CD14-positive monocyte (primary cell): ENCODE data around the gene CCDC77. TPM values are rescaled to one million over a fixed set of nuclear protein-coding genes. Genes with fewer than 3 reads are reported as not detected.

ENCODE experiments used
- DNase-seq, 3 donors: peaks; one replicate each; pipeline ENCODE4 v3.0.0-alpha.2; 2011 to 2022
- H2AFZ ChIP-seq: 2 replicates; pipeline ENCODE4 v1.6.0; 2012; ENCODE audit warnings: mild to moderate bottlenecking, low read depth, low read length, inconsistent platforms; ENCODE audit not compliant: insufficient read depth, poor library complexity, severe bottlenecking
- H3K27ac ChIP-seq, 2 donors: 1 replicate in 1 of 2; 2 replicates in 1 of 2; pipeline ENCODE4 v1.5.1; 2012 to 2013; ENCODE audit warnings: low read length in 2 of 2, control low read depth in 1 of 2, inconsistent platforms in 1 of 2, low read depth in 1 of 2, mild to moderate bottlenecking in 1 of 2
- H3K27me3 ChIP-seq, 2 donors: one replicate each; pipeline versions ENCODE4 v1.6.0 to v1.6.1; 2011 to 2013; ENCODE audit warnings: low read length in 2 of 2; ENCODE audit not compliant: control insufficient read depth in 2 of 2, insufficient read depth in 2 of 2
- H3K36me3 ChIP-seq, 2 donors: replicated peaks in 1 of 2; 1 replicate in 1 of 2; 2 replicates in 1 of 2; pipeline versions ENCODE4 v1.5.1 to v1.6.1; 2012 to 2013; ENCODE audit warnings: low read length in 2 of 2, control low read depth in 1 of 2, inconsistent platforms in 1 of 2, mild to moderate bottlenecking in 1 of 2; ENCODE audit not compliant: insufficient read depth in 2 of 2, control insufficient read depth in 1 of 2
- H3K4me1 ChIP-seq, 2 donors: 1 replicate in 1 of 2; 2 replicates in 1 of 2; pipeline versions ENCODE4 v1.5.1 to v1.6.1; 2012 to 2013; ENCODE audit warnings: low read length in 2 of 2, control low read depth in 1 of 2, inconsistent platforms in 1 of 2, mild to moderate bottlenecking in 1 of 2, moderate library complexity in 1 of 2; ENCODE audit not compliant: insufficient read depth in 2 of 2, control insufficient read depth in 1 of 2
- H3K4me2 ChIP-seq: replicated peaks from 2 replicates; pipeline ENCODE3; 2012; ENCODE audit warnings: low read length, moderate library complexity, mild to moderate bottlenecking; ENCODE audit not compliant: poor library complexity, severe bottlenecking; ENCODE audit errors: extremely low read depth
- H3K4me3 ChIP-seq, 3 experiments: fragments of 200-600 bp in 1 of 3; sonication (generic) in 1 of 3; replicated peaks in 1 of 3; 1 replicate in 2 of 3; 2 replicates in 1 of 3; pipeline ENCODE4 v1.5.1; 2011 to 2013; ENCODE audit warnings: low read length in 3 of 3, mild to moderate bottlenecking in 3 of 3, control low read depth in 2 of 3, low read depth in 2 of 3, inconsistent platforms in 1 of 3, moderate library complexity in 1 of 3
- H3K79me2 ChIP-seq: 2 replicates; pipeline ENCODE4 v1.6.0; 2012; ENCODE audit warnings: mild to moderate bottlenecking, control low read depth, inconsistent platforms, low read length, moderate library complexity; ENCODE audit not compliant: insufficient read depth
- H3K9ac ChIP-seq: 2 replicates; pipeline ENCODE4 v1.6.0; 2017; ENCODE audit warnings: low read length, mild to moderate bottlenecking; ENCODE audit not compliant: insufficient read depth, poor library complexity, severe bottlenecking
- H3K9me3 ChIP-seq, 2 donors: replicated peaks in 1 of 2; 1 replicate in 1 of 2; 2 replicates in 1 of 2; pipeline versions ENCODE4 v1.5.1 to v1.6.1; 2012 to 2013; ENCODE audit warnings: low read length in 2 of 2, control low read depth in 1 of 2; ENCODE audit not compliant: control insufficient read depth in 1 of 2, insufficient read depth in 1 of 2
- H4K20me1 ChIP-seq: 2 replicates; pipeline ENCODE4 v1.6.0; 2012; ENCODE audit warnings: mild to moderate bottlenecking, low read length, control low read depth, moderate library complexity; ENCODE audit not compliant: insufficient read depth
- H3K27ac Mint-ChIP-seq, 7 donors: one replicate each; pipeline ENCODE4 v1.8.0; 2020; ENCODE audit warnings: mild to moderate bottlenecking in 7 of 7, mixed read lengths in 7 of 7, moderate library complexity in 6 of 7, inconsistent platforms in 2 of 7
- H3K27me3 Mint-ChIP-seq, 3 donors: one replicate each; pipeline ENCODE4 v1.8.0; 2021 to 2022; ENCODE audit warnings: low read depth in 3 of 3, mild to moderate bottlenecking in 3 of 3, mixed read lengths in 3 of 3, moderate library complexity in 3 of 3, inconsistent platforms in 1 of 3
- H3K36me3 Mint-ChIP-seq, 2 donors: one replicate each; pipeline ENCODE4 v1.8.0; 2020; ENCODE audit warnings: mixed read lengths in 2 of 2, inconsistent platforms in 1 of 2, mild to moderate bottlenecking in 1 of 2
- H3K4me1 Mint-ChIP-seq: one replicate; pipeline ENCODE4 v1.8.0; 2020; ENCODE audit warnings: mild to moderate bottlenecking, mixed read lengths
- H3K4me3 Mint-ChIP-seq, 2 donors: one replicate each; pipeline ENCODE4 v1.8.0; 2020; ENCODE audit warnings: mild to moderate bottlenecking in 2 of 2, mixed read lengths in 2 of 2, moderate library complexity in 1 of 2
- H3K9me3 Mint-ChIP-seq, 7 donors: one replicate each; pipeline ENCODE4 v1.8.0; 2020 to 2022; ENCODE audit warnings: mixed read lengths in 7 of 7, mild to moderate bottlenecking in 6 of 7, moderate library complexity in 6 of 7, inconsistent platforms in 2 of 7
- WGBS: methylation state at CpG from one replicate; pipeline ENCODE4 v1.1.5; 2013; ENCODE audit warnings: missing lambda C conversion rate; ENCODE audit not compliant: insufficient coverage; 5-methylcytosine and 5-hydroxymethylcytosine counted together
- intact Hi-C, 2 donors: fragments of 100-400 bp; cut with micrococcal nuclease; formaldehyde crosslinking; loops; one replicate each; pipeline versions ENCODE4 v1.15.0 to v1.15.1; 2023
- polyA plus RNA-seq, 3 donors: library from polyadenylated mRNA; depleted of rRNA in 1 of 3; unstranded in 2 of 3; stranded (reverse) in 1 of 3; fragments of 300-500 nt in 2 of 3; fragments of >200 nt in 1 of 3; fragmentation: Illumina TruSeq in 2 of 3; gene quantifications; 1 replicate in 2 of 3; 2 replicates in 1 of 3; pipeline ENCODE4 v1.2.3, GENCODE V29; 2012 to 2021
- TF ChIP-seq, protein P1 (sequence below): fragments of 200-600 bp; IDR thresholded peaks from one replicate; pipeline ENCODE4 v1.8.0; 2022; ENCODE audit warnings: antibody characterized with exemption, mild to moderate bottlenecking

CCDC77 gene
- polyA plus RNA-seq, 3 donors: 4.1 to 7.7 (median 5.1) TPM

GRCh38 chr12:479161-479560 lies 77.7 kb downstream of the CCDC77 start:
- Mint-ChIP-seq H3K9me3 (peaks cover 0 to 1% (median 0%) of the 10 kb centered on the region in 7 donors), H3K36me3 (no peaks in the 10 kb centered on the region), H3K27me3 (peaks cover 25 to 30% (median 29%) of the 10 kb centered on the region in 3 donors), H3K4me3 (no peak overlapping the region), H3K27ac (peak overlapping the region in 1 of 7 donors; percentile 31), H3K4me1 (no peaks in the 10 kb centered on the region)
- Histone ChIP-seq H3K79me2 (no peaks in the 10 kb centered on the region), H4K20me1 (no peaks in the 10 kb centered on the region), H3K9ac (no peak overlapping the region), H3K27me3 (peaks cover 0 to 14% of the 10 kb centered on the region in 2 donors), H3K9me3 (no peaks in the 10 kb centered on the region), H2AFZ (no peak overlapping the region), H3K36me3 (no peaks in the 10 kb centered on the region), H3K27ac (no peak overlapping the region), H3K4me1 (no peaks in the 10 kb centered on the region), H3K4me2 (no peak overlapping the region), H3K4me3 (no peak overlapping the region)
- DNase-seq: no peak
- intact Hi-C loops: no loop called here
- TF ChIP-seq, protein P1, sequence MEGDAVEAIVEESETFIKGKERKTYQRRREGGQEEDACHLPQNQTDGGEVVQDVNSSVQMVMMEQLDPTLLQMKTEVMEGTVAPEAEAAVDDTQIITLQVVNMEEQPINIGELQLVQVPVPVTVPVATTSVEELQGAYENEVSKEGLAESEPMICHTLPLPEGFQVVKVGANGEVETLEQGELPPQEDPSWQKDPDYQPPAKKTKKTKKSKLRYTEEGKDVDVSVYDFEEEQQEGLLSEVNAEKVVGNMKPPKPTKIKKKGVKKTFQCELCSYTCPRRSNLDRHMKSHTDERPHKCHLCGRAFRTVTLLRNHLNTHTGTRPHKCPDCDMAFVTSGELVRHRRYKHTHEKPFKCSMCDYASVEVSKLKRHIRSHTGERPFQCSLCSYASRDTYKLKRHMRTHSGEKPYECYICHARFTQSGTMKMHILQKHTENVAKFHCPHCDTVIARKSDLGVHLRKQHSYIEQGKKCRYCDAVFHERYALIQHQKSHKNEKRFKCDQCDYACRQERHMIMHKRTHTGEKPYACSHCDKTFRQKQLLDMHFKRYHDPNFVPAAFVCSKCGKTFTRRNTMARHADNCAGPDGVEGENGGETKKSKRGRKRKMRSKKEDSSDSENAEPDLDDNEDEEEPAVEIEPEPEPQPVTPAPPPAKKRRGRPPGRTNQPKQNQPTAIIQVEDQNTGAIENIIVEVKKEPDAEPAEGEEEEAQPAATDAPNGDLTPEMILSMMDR: no peak
- 86% methylated on average over 4 of the region's 4 CpGs for WGBS

- Histone ChIP-seq H3K4me3 (no peak overlapping the region), H3K27ac (no peak overlapping the region), H3K27me3 (peaks cover 0 to 5% of the 10 kb centered on the region in 2 donors), H3K9ac (no peak overlapping the region), H3K4me1 (no peaks in the 10 kb centered on the region), H2AFZ (no peak overlapping the region), H3K36me3 (no peaks in the 10 kb centered on the region), H4K20me1 (no peaks in the 10 kb centered on the region), H3K79me2 (no peaks in the 10 kb centered on the region), H3K4me2 (no peak overlapping the region), H3K9me3 (no peaks in the 10 kb centered on the region)
- Mint-ChIP-seq H3K9me3 (peaks cover 0 to 1% (median 0%) of the 10 kb centered on the region in 7 donors), H3K4me1 (no peaks in the 10 kb centered on the region), H3K27ac (no peak overlapping the region), H3K4me3 (peak overlapping the region in 1 of 2 donors; percentile 14), H3K27me3 (peaks cover 19 to 20% (median 19%) of the 10 kb centered on the region in 3 donors), H3K36me3 (no peaks in the 10 kb centered on the region)
- TF ChIP-seq, protein P1: no peak
- DNase-seq: no peak
- 93% methylated on average over 8 of the region's 13 CpGs for WGBS
- intact Hi-C loops: no loop called here
Observed at GRCh38 chr12:480831-481816, 79.7 kb downstream of the CCDC77 start.
